Common myeloid progenitor, CD34-positive (primary cell): ENCODE results near the gene EEF1AKMT1.
"Not testable (repeated sequence)": the region's sequence is repeated elsewhere in the genome, so short reads cannot be mapped to it uniquely, and the experiment has no call there.

Source experiments
- CTCF ChIA-PET: fragments of 350-600 bp; sonication (Branson Sonifier 250); formaldehyde crosslinking; loops from one replicate; lab custom pipeline; 2021; ENCODE audit warnings: antibody characterized with exemption; lab: Charles Lee
- POLR2A ChIA-PET: fragments of 350-600 bp; sonication (Branson Sonifier 250); formaldehyde crosslinking; loops from one replicate; lab custom pipeline; 2021; ENCODE audit warnings: antibody characterized with exemption; lab: Charles Lee
- DNase-seq, 3 donors: peaks; one replicate each; pipeline versions ENCODE4 v3.0.0 to v3.0.0-alpha.2; 2013
- H3K27ac ChIP-seq, 2 experiments: 1 replicate in 1 of 2; 2 replicates in 1 of 2; pipeline ENCODE4 v1.7.0; 2013; ENCODE audit warnings: inconsistent platforms in 2 of 2, low read length in 2 of 2, mild to moderate bottlenecking in 2 of 2, low read depth in 1 of 2, moderate library complexity in 1 of 2; ENCODE audit not compliant: severe bottlenecking in 2 of 2, insufficient read depth in 1 of 2, poor library complexity in 1 of 2
- H3K27me3 ChIP-seq, 5 experiments: replicated peaks in 2 of 5; 1 replicate in 3 of 5; 2 replicates in 2 of 5; pipeline versions ENCODE4 v1.6.1 to v1.7.0; 2013; ENCODE audit warnings: low read length in 4 of 5, mild to moderate bottlenecking in 2 of 5, moderate library complexity in 2 of 5, inconsistent platforms in 1 of 5; ENCODE audit not compliant: insufficient read depth in 5 of 5, control insufficient read depth in 4 of 5
- H3K36me3 ChIP-seq, 4 experiments: 1 replicate in 2 of 4; 2 replicates in 2 of 4; pipeline versions ENCODE4 v1.6.1 to v1.7.0; 2013; ENCODE audit warnings: low read length in 3 of 4, control low read depth in 1 of 4, mild to moderate bottlenecking in 1 of 4; ENCODE audit not compliant: control insufficient read depth in 4 of 4, insufficient read depth in 4 of 4
- H3K4me1 ChIP-seq, 4 experiments: 1 replicate in 3 of 4; 2 replicates in 1 of 4; pipeline versions ENCODE4 v1.6.1 to v1.7.1; 2013; ENCODE audit warnings: low read length in 3 of 4, mild to moderate bottlenecking in 3 of 4, control low read depth in 1 of 4, inconsistent platforms in 1 of 4, moderate library complexity in 1 of 4; ENCODE audit not compliant: control insufficient read depth in 4 of 4, insufficient read depth in 4 of 4; ENCODE audit errors: control extremely low read depth in 1 of 4
- H3K4me3 ChIP-seq, 7 experiments: 1 replicate in 4 of 7; 2 replicates in 3 of 7; pipeline versions ENCODE4 v1.5.1 to v1.7.0; 2013; ENCODE audit warnings: mild to moderate bottlenecking in 7 of 7, low read length in 6 of 7, moderate library complexity in 6 of 7, inconsistent platforms in 2 of 7, low read depth in 2 of 7, control low read depth in 1 of 7; ENCODE audit not compliant: insufficient read depth in 4 of 7, control insufficient read depth in 1 of 7; ENCODE audit errors: extremely low read depth in 1 of 7
- H3K9me3 ChIP-seq, 5 experiments: 1 replicate in 4 of 5; 2 replicates in 1 of 5; pipeline versions ENCODE4 v1.6.1 to v1.7.1; 2013; ENCODE audit warnings: low read length in 4 of 5, mild to moderate bottlenecking in 2 of 5, inconsistent platforms in 1 of 5, low read depth in 1 of 5, moderate library complexity in 1 of 5; ENCODE audit not compliant: control insufficient read depth in 4 of 5, insufficient read depth in 2 of 5; ENCODE audit errors: control extremely low read depth in 1 of 5
- WGBS: methylation state at CpG from one replicate; pipeline ENCODE4 v1.1.5; 2013; ENCODE audit not compliant: insufficient coverage; 5-methylcytosine and 5-hydroxymethylcytosine counted together

The EEF1AKMT1 gene

GRCh38 chr13:20684041-20684440, 89.7 kb downstream of the EEF1AKMT1 start:
- Histone ChIP-seq H3K27me3 (no peaks in the 10 kb centered on the region), H3K27ac (no peak overlapping the region), H3K4me3 (no peak overlapping the region), H3K4me1 (no peaks in the 10 kb centered on the region), H3K36me3 (no peaks in the 10 kb centered on the region), H3K9me3 (no peaks in the 10 kb centered on the region)
- CTCF ChIA-PET = no interaction called here
- 100% methylated on average over 2 of the region's 4 CpGs for WGBS
- POLR2A ChIA-PET = no interaction called here
- no peak for DNase-seq

GRCh38 chr13:20682061-20682460, 91.7 kb downstream of the EEF1AKMT1 start:
- POLR2A ChIA-PET = no interaction called here
- CTCF ChIA-PET = no interaction called here
- DNase-seq = no peak
- Histone ChIP-seq H3K27me3 (no peaks in the 10 kb centered on the region), H3K36me3 (no peaks in the 10 kb centered on the region), H3K4me1 (no peaks in the 10 kb centered on the region), H3K9me3 (no peaks in the 10 kb centered on the region), H3K27ac (no peak overlapping the region), H3K4me3 (no peak overlapping the region)
- WGBS = 86% methylated on average over 1 of the region's 1 CpG

GRCh38 chr13:20681481-20681880, 92.3 kb downstream of the EEF1AKMT1 start:
- POLR2A ChIA-PET, CTCF ChIA-PET, H3K36me3 ChIP-seq, H3K27ac ChIP-seq, H3K9me3 ChIP-seq, H3K4me1 ChIP-seq, H3K27me3 ChIP-seq, H3K4me3 ChIP-seq, DNase-seq: not testable (repeated sequence)
- 100% methylated on average over 2 of the region's 5 CpGs for WGBS

- POLR2A ChIA-PET = no interaction called here
- WGBS = 97% methylated on average over 5 of the region's 10 CpGs
Observed at GRCh38 chr13:20680416-20681080, 93.2 kb downstream of the EEF1AKMT1 start.

GRCh38 chr13:20679879-20680278, 93.9 kb downstream of the EEF1AKMT1 start:
- DNase-seq = no peak
- Histone ChIP-seq H3K9me3 (no peaks in the 10 kb centered on the region), H3K4me3 (no peak overlapping the region), H3K36me3 (peaks cover 0 to 3% (median 1%) of the 10 kb centered on the region in 4 experiments), H3K4me1 (no peaks in the 10 kb centered on the region), H3K27ac (no peak overlapping the region), H3K27me3 (no peaks in the 10 kb centered on the region)
- POLR2A ChIA-PET = interaction anchor here (0.6 kb wide), 1 partner anchor 12 kb away, joined by 3 read pairs; no protein-coding TSS in a partner anchor
- 100% methylated on average over 1 of the region's 3 CpGs for WGBS
- CTCF ChIA-PET = no interaction called here

More at GRCh38 chr13:20680416-20681080, 93.2 kb downstream of the EEF1AKMT1 start:
- Histone ChIP-seq H3K4me1 (no peaks in the 10 kb centered on the region), H3K36me3 (peaks cover 0 to 3% (median 0%) of the 10 kb centered on the region in 4 experiments), H3K27ac (no peak overlapping the region), H3K4me3 (no peak overlapping the region), H3K9me3 (no peaks in the 10 kb centered on the region), H3K27me3 (no peaks in the 10 kb centered on the region)
- DNase-seq = no peak
- CTCF ChIA-PET = no interaction called here
